A673 (cell line): ENCODE data around the gene OXNAD1. TPM values are rescaled to one million over a fixed set of nuclear protein-coding genes. Genes with fewer than 3 reads are reported as not detected.

Source experiments
- BruUV-seq: library from RNA; stranded (reverse); fragments of 400-500 nt; replicated peaks from 2 replicates; lab custom pipeline; 2021; lab: Mats Ljungman, UMichigan
- CTCF ChIA-PET: fragments of 300-600 bp; sonication (Branson Sonifier 250); formaldehyde crosslinking; loops from one replicate; lab custom pipeline; 2022; ENCODE audit warnings: antibody characterized with exemption; lab: Charles Lee
- POLR2A ChIA-PET: fragments of 300-600 bp; sonication (Branson Sonifier 250); formaldehyde crosslinking; loops from one replicate; lab custom pipeline; 2022; ENCODE audit warnings: antibody characterized with exemption; ENCODE audit not compliant: low non-redundant PET; lab: Charles Lee
- DNase-seq: peaks from one replicate; pipeline ENCODE4 v3.0.0-alpha.2; 2015; ENCODE audit warnings: low spot score
- H3K27ac ChIP-seq: fragments of 200-600 bp; sonication (generic); 2 replicates; pipeline ENCODE4 v1.5.1; 2016; ENCODE audit warnings: mixed run types, low read depth, mild to moderate bottlenecking, mixed read lengths, antibody characterized with exemption, low read length; ENCODE audit not compliant: poor library complexity, severe bottlenecking
- H3K27me3 ChIP-seq: fragments of 200-600 bp; sonication (generic); replicated peaks from 2 replicates; pipeline ENCODE4 v1.6.1; 2017; ENCODE audit warnings: mixed run types, low read depth, mild to moderate bottlenecking, mixed read lengths, antibody characterized with exemption, low read length; ENCODE audit not compliant: insufficient read depth, poor library complexity
- H3K36me3 ChIP-seq: fragments of 200-600 bp; sonication (generic); 2 replicates; pipeline ENCODE4 v1.6.1; 2016; ENCODE audit warnings: mixed run types, mild to moderate bottlenecking, mixed read lengths, antibody characterized with exemption, low read length; ENCODE audit not compliant: insufficient read depth, poor library complexity, severe bottlenecking
- H3K4me1 ChIP-seq: fragments of 200-600 bp; sonication (generic); 2 replicates; pipeline ENCODE4 v1.6.1; 2017; ENCODE audit warnings: mixed run types, mild to moderate bottlenecking, mixed read lengths, antibody characterized with exemption, low read length; ENCODE audit not compliant: insufficient read depth, poor library complexity, severe bottlenecking
- H3K4me3 ChIP-seq: fragments of 200-600 bp; sonication (generic); 2 replicates; pipeline ENCODE4 v1.5.1; 2016; ENCODE audit warnings: low read depth, mixed run types, mild to moderate bottlenecking, mixed read lengths, low read length; ENCODE audit not compliant: poor library complexity, severe bottlenecking
- H3K9me3 ChIP-seq: fragments of 200-600 bp; sonication (generic); 2 replicates; pipeline ENCODE4 v1.6.1; 2016; ENCODE audit warnings: mixed run types, low read depth, mild to moderate bottlenecking, mixed read lengths, antibody characterized with exemption, low read length; ENCODE audit not compliant: poor library complexity, severe bottlenecking
- EZH2 ChIP-seq: fragments of 200-600 bp; sonication (generic); IDR thresholded peaks from 2 replicates; pipeline ENCODE4 v1.6.1; 2017; ENCODE audit warnings: borderline replicate concordance, low read depth, mild to moderate bottlenecking, mixed read lengths, antibody characterized with exemption, low read length; ENCODE audit not compliant: poor library complexity, severe bottlenecking
- intact Hi-C: fragments of 100-400 bp; cut with micrococcal nuclease; formaldehyde crosslinking; loops from one replicate; pipeline ENCODE4 v1.10.0; 2022; ENCODE audit not compliant: unreplicated experiment
- total RNA-seq: library from RNA; stranded (reverse); gene quantifications from 2 replicates; pipeline ENCODE4 v1.2.3, GENCODE V29; 2021
- TF ChIP-seq, protein P1 (sequence below): fragments of 300-800, 200-600 bp; sonication (generic); conservative IDR thresholded peaks from 2 replicates; pipeline ENCODE4 v1.5.1; 2017; ENCODE audit warnings: low read depth, mild to moderate bottlenecking, antibody characterized with exemption, low read length, moderate library complexity, mixed read lengths

OXNAD1 gene
- total RNA-seq, 1 experiment from 2014 or later: 21.5 TPM

DNA sequence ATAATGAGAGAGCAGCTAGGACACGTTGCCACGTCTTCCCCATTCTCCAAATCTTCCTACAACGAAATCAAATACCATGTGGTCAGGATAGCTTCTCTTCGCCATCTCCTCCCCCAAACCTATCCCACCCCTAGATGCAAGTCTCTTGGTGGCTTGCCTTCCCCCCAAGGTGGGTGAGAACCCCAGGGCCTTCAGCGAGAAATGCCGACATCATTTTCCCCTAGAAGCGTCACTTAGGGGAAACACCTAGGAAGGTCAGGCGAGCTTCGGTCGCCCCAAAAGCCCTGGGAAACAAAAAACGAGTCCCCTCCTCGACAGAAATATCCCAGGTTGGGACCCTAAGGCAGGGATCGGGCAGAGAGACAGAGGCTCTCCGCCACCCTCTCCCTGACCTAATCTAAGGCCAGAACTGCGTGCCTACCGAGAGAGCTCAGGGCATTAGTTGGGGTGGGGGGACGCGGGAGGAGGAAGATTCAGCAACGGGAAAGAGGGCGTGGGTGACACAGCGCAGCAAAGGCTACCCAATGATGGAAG, 771 bp upstream of the OXNAD1 start:
- no peak for TF ChIP-seq EZH2
- DNase-seq: no peak
- intact Hi-C loops: no loop called here
- Histone ChIP-seq H3K36me3 (peaks cover 13% of the 10 kb centered on the region), H3K4me1 (peaks cover 12% of the 10 kb centered on the region), H3K27me3 (no peaks in the 10 kb centered on the region), H3K9me3 (no peaks in the 10 kb centered on the region), H3K27ac (peak overlapping the region; percentile 67), H3K4me3 (peak overlapping the region; percentile 85)
- ChIA-PET CTCF (interaction anchor here (1.1 kb wide), 1 partner anchor 16 kb away, joined by 3 read pairs; no protein-coding TSS in a partner anchor), POLR2A (no interaction called here)
- BruUV-seq: no TSS peak

DNA sequence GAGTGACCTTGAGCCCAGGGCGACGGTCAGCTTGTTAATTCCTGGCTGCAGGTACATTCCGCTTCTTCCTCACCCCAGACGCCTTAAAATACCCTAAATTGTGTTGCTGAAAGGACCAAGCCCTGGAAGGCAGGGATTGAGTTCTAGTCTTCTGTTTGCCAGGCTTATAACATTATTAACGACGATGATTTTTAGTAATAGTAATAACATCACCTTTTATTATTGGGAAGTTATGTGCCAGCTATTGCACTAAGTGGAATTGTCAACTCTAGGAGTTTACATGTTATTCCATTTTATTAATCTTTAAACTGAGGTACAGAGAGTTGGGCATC, 409 bp downstream of the OXNAD1 start:
- H3K9me3 ChIP-seq: no peaks in the 10 kb centered on the region
- DNase-seq: no peak
- peaks cover 12% of the 10 kb centered on the region for H3K4me1 ChIP-seq
- CTCF ChIA-PET: interaction anchor here (1.1 kb wide), 1 partner anchor 18 kb away, joined by 3 read pairs; no protein-coding TSS in a partner anchor
- POLR2A ChIA-PET: no interaction called here
- TF ChIP-seq, protein P1, sequence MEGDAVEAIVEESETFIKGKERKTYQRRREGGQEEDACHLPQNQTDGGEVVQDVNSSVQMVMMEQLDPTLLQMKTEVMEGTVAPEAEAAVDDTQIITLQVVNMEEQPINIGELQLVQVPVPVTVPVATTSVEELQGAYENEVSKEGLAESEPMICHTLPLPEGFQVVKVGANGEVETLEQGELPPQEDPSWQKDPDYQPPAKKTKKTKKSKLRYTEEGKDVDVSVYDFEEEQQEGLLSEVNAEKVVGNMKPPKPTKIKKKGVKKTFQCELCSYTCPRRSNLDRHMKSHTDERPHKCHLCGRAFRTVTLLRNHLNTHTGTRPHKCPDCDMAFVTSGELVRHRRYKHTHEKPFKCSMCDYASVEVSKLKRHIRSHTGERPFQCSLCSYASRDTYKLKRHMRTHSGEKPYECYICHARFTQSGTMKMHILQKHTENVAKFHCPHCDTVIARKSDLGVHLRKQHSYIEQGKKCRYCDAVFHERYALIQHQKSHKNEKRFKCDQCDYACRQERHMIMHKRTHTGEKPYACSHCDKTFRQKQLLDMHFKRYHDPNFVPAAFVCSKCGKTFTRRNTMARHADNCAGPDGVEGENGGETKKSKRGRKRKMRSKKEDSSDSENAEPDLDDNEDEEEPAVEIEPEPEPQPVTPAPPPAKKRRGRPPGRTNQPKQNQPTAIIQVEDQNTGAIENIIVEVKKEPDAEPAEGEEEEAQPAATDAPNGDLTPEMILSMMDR: no peak
- no peak for TF ChIP-seq EZH2
- intact Hi-C loops: no loop called here
- peaks cover 5% of the 10 kb centered on the region for H3K36me3 ChIP-seq
- TSS peak; percentile 75 for BruUV-seq
- peak overlapping the region; percentile 89 for H3K27ac ChIP-seq
- H3K4me3 ChIP-seq: peak overlapping the region; percentile 85
- H3K27me3 ChIP-seq: no peaks in the 10 kb centered on the region

DNA sequence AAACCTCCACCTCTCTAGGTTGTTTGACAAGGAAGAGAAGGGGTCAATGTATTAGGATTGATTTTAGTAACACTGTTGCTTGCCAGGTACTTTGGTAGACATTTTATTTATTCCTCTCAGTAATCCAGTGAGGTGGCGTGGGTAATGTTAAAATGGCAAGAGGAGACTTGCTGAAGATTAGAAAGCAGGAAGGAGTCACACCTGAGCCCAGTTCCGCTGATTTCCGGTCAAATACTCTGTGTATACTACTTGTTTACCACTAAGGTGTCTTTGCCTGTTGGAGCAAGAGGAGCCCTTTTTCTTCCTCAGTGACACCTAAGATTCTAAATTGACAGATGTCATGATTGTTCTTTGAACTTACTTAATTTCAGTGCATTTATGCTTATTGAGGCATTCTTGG, 1.7 kb downstream of the OXNAD1 start:
- H3K4me3 ChIP-seq: no peak overlapping the region
- no TSS peak for BruUV-seq
- DNase-seq: no peak
- TF ChIP-seq EZH2: no peak
- TF ChIP-seq, protein P1: no peak
- intact Hi-C loops: no loop called here
- H3K36me3 ChIP-seq: peaks cover 15% of the 10 kb centered on the region
- H3K27ac ChIP-seq: no peak overlapping the region
- no peaks in the 10 kb centered on the region for H3K9me3 ChIP-seq
- no peaks in the 10 kb centered on the region for H3K27me3 ChIP-seq
- peaks cover 12% of the 10 kb centered on the region for H3K4me1 ChIP-seq
- ChIA-PET POLR2A (no interaction called here), CTCF (interaction anchor here (0.5 kb wide), 1 partner anchor 338 kb away, joined by 12 read pairs; no protein-coding TSS in a partner anchor)

DNA sequence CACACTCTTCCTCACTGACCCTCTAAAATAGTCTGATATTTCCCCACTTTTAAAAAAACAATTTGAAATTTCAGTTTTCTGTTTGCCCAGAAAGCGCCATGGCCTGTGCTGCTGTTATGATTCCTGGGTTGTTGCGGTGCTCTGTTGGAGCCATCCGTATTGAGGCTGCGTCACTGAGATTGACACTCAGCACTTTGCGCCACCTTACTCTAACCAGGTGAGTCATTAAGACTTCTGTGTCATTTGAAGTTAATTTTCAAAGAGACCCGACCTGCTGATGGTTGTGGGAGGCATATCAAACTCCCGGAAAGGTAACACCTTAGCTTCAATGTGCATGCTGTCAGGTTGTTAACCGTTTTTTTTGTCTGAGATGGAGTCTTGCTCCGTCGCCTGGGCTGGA, 5.8 kb downstream of the OXNAD1 start:
- Histone ChIP-seq H3K27me3 (no peaks in the 10 kb centered on the region), H3K4me3 (no peak overlapping the region), H3K9me3 (no peaks in the 10 kb centered on the region), H3K27ac (no peak overlapping the region), H3K36me3 (peaks cover 29% of the 10 kb centered on the region), H3K4me1 (peaks cover 4% of the 10 kb centered on the region)
- intact Hi-C loops: no loop called here
- no peak for DNase-seq
- ChIA-PET CTCF (no interaction called here), POLR2A (no interaction called here)
- no TSS peak for BruUV-seq
- TF ChIP-seq, protein P1: no peak
- no peak for TF ChIP-seq EZH2
